Measurements from ENCODE around the gene CENPP.

DNA sequence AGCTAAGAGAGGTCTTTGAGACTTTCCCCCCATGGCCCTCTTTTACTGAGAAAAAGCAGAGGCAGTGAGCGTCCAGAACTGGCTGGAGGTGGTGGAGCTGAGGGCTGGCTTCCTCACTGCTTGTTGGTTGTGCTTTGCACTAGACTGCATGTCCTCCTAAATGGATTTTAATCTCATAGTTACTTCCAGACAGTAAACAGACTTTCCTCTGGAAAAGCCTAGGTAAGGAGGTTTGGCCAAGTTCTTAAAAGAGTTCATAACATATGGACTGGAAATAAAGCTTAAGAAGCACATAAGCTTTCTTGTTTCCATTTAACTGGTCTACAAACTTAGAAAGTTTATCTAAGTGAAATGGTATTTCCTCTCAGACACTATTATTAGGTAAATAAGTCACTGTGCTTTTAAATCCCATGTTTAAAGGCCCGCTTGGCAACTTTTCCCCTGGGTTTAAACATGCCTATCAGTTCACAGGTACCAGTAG is 154.6 kb downstream of the CENPP start:
- TF ChIP-seq, protein P1, sequence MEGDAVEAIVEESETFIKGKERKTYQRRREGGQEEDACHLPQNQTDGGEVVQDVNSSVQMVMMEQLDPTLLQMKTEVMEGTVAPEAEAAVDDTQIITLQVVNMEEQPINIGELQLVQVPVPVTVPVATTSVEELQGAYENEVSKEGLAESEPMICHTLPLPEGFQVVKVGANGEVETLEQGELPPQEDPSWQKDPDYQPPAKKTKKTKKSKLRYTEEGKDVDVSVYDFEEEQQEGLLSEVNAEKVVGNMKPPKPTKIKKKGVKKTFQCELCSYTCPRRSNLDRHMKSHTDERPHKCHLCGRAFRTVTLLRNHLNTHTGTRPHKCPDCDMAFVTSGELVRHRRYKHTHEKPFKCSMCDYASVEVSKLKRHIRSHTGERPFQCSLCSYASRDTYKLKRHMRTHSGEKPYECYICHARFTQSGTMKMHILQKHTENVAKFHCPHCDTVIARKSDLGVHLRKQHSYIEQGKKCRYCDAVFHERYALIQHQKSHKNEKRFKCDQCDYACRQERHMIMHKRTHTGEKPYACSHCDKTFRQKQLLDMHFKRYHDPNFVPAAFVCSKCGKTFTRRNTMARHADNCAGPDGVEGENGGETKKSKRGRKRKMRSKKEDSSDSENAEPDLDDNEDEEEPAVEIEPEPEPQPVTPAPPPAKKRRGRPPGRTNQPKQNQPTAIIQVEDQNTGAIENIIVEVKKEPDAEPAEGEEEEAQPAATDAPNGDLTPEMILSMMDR (conservative IDR thresholded peaks at IDR 0.05; ENCODE audit: low read depth, low read length), result no peak
- no peak for TF ChIP-seq EZH2 (IDR thresholded peaks at IDR 0.05; ENCODE audit: borderline replicate concordance, low read depth, low read length, poor library complexity, severe bottlenecking)

Measured in A673 (cell line).